Ovary (tissue), 3 donors: ENCODE data around the gene RRP1B.

ENCODE experiments used
- EP300 ChIP-seq: sonication (generic); formaldehyde crosslinking; IDR thresholded peaks from one replicate; pipeline ENCODE4 v1.6.1; 2017; ENCODE audit warnings: antibody characterized with exemption
- POLR2A ChIP-seq: fragments of 450-650 bp; IDR thresholded peaks from one replicate; pipeline ENCODE4 v1.6.1; 2017; ENCODE audit warnings: antibody characterized with exemption, mild to moderate bottlenecking, moderate library complexity
- TF ChIP-seq, protein P1 (sequence below), 3 donors: fragments of 450-650 bp in 2 of 3; fragments of 200-600 bp in 1 of 3; IDR thresholded peaks; one replicate each; pipeline versions ENCODE4 v1.5.1 to v1.8.0; 2016 to 2022; ENCODE audit warnings: antibody characterized with exemption in 3 of 3, mild to moderate bottlenecking in 1 of 3
- donor health status: DM: no; HTN: no; CAD: no.

GRCh38 chr21:43688906-43689305 lies 29.5 kb downstream of the RRP1B start:
- TF ChIP-seq, protein P1, sequence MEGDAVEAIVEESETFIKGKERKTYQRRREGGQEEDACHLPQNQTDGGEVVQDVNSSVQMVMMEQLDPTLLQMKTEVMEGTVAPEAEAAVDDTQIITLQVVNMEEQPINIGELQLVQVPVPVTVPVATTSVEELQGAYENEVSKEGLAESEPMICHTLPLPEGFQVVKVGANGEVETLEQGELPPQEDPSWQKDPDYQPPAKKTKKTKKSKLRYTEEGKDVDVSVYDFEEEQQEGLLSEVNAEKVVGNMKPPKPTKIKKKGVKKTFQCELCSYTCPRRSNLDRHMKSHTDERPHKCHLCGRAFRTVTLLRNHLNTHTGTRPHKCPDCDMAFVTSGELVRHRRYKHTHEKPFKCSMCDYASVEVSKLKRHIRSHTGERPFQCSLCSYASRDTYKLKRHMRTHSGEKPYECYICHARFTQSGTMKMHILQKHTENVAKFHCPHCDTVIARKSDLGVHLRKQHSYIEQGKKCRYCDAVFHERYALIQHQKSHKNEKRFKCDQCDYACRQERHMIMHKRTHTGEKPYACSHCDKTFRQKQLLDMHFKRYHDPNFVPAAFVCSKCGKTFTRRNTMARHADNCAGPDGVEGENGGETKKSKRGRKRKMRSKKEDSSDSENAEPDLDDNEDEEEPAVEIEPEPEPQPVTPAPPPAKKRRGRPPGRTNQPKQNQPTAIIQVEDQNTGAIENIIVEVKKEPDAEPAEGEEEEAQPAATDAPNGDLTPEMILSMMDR (IDR thresholded peaks at IDR 0.05) = no peak
- TF ChIP-seq POLR2A = no peak
- TF ChIP-seq EP300 = no peak
